HG03280 (cell line): ENCODE data around the gene PLEKHG4B.

ENCODE experiments used
- ATAC-seq: cut with Tn5 transposase; IDR thresholded peaks from one replicate; pipeline ENCODE4 v1.9.1; 2021; ENCODE audit warnings: mild to moderate bottlenecking, moderate library complexity; ENCODE audit not compliant: unreplicated experiment

PLEKHG4B gene

GRCh38 chr5:167982-168660, 76.2 kb downstream of the PLEKHG4B start:
- no peak for ATAC-seq

- no peak for ATAC-seq
Observed at GRCh38 chr5:169071-169727, 77.2 kb downstream of the PLEKHG4B start.

GRCh38 chr5:169728-170094, 77.7 kb downstream of the PLEKHG4B start:
- no peak for ATAC-seq

DNA sequence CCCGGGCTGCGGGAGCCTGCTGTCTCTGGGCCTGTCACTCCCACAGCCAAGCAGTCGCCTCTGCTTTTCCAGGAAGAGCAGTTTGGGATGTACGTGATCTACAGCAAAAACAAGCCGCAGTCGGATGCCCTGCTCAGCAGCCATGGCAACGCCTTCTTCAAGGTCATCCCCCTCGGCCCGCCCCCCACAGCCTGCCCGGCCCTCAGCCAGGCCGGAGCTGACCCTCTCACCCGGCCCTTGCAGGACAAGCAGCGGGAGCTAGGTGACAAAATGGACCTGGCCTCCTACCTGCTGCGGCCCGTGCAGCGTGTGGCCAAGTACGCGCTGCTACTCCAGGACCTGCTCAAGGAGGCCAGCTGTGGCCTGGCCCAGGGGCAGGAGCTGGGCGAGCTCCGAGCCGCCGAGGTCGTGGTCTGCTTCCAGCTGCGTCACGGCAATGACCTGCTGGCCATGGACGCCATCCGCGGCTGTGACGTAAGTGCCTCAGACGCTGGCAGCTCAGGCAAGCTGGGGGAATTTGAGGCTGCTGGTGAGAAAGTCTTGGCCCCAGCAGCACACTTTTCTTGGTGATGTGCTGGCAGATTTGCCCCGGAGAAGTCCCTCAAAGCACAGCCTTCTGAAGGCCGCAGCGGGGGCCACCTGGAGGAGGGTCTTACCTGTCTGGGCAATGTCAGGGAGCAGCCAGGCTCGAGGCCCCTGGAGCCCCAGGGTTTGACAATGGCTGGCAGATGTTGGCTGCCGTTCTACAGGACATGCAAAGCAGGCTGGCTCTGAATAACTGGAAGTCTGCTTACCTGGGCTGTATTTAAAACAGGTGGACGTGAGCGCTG, 79.2 kb downstream of the PLEKHG4B start:
- ATAC-seq, result no peak

- ATAC-seq, result no peak
Observed at GRCh38 chr5:171801-172331, 79.9 kb downstream of the PLEKHG4B start.

DNA sequence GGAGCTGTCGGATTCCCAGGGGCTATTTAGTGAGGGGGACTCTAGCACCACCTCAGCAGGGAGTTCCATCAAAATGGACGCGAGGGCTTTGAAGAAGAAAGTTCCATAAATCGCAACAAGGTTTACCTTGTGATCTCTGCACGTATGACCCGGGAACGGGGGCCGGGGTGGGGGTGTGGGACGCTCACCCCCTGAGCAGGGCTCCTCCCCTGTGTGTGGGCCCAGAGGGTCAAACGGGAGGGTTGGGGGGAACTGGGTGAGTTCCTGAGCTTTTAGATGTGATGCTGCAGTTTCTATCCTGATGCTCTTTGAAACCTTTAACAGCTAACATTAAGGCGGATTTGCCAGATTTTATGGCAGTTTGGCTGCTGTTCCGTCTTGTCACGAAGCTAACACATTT, 80.5 kb downstream of the PLEKHG4B start:
- ATAC-seq, result no peak

DNA sequence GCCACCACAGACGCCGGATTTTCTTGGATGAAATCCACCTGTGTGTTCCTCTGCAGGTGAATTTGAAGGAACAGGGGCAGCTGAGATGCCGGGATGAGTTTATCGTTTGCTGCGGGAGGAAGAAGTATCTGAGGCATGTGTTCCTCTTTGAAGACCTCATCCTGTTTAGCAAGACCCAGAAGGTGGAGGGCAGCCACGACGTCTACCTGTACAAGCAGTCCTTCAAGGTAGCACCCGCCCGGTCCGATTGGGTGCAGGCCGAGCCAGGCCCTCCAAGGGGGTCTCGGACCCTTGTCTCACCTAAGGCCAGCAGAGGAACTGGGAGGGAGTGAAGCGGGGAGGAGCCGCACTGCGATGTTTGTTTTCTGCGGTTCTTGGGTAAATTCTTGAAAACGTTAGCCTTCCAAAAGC, 80.9 kb downstream of the PLEKHG4B start:
- ATAC-seq, result no peak

- ATAC-seq, result no peak
Observed at GRCh38 chr5:173392-174290, 81.7 kb downstream of the PLEKHG4B start.

- no peak for ATAC-seq
Observed at GRCh38 chr5:174291-174600, 82.3 kb downstream of the PLEKHG4B start.

DNA sequence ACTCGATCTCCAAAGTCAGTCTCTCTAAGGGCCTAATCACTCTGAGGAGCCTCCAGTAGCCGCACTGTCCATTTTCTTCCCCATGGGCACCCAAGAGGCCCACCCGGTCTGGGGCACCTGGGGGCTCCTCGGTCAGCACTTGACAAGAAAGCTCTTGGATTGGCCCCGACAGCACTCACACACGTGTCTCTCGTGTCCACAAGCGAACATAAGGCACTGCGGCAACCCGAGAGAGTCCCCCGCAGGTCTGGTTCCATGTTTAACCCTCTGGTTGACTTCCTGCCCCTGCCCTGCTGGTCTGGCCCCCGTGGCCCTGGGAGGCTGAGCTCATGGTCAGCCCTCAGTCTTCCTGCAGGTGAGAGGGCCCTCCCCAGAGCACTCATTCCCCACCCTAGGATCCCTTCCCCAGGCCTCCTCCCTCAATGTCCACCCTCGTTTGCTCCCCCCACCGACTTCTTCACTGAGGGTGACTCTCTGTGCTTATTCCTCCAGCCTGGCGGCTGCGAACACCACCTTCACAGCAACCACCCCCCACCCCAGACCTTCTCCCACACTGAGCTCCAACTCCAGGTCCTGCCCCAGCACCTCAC, 83.0 kb downstream of the PLEKHG4B start:
- no peak for ATAC-seq

GRCh38 chr5:176296-176823, 84.4 kb downstream of the PLEKHG4B start:
- ATAC-seq, result no peak

GRCh38 chr5:178110-178509, 86.1 kb downstream of the PLEKHG4B start:
- no peak for ATAC-seq

- ATAC-seq, result no peak
Observed at GRCh38 chr5:179401-179800, 87.4 kb downstream of the PLEKHG4B start.

- no peak for ATAC-seq
Observed at GRCh38 chr5:180286-180918, 88.4 kb downstream of the PLEKHG4B start.

- ATAC-seq, result no peak
Observed at GRCh38 chr5:181160-181559, 89.2 kb downstream of the PLEKHG4B start.

DNA sequence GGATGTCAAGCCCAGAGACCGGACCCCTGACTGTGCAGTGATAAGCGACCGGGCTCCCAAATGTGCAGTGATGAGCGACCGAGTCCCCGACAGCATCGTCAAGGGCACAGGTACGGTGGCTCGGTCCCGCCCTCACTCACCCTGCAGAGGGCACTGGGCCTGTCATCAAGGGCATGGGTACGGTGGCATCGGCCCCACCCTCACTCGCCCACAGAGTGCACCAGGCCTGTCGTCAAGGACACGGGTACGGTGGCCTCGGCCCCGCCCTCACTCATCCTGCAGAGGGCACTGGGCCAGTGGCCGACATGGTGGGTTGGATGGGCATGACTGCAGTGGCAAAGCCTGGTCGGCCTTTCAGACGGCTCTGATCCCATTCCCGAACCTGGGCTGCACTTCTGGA, 89.6 kb downstream of the PLEKHG4B start:
- no peak for ATAC-seq

DNA sequence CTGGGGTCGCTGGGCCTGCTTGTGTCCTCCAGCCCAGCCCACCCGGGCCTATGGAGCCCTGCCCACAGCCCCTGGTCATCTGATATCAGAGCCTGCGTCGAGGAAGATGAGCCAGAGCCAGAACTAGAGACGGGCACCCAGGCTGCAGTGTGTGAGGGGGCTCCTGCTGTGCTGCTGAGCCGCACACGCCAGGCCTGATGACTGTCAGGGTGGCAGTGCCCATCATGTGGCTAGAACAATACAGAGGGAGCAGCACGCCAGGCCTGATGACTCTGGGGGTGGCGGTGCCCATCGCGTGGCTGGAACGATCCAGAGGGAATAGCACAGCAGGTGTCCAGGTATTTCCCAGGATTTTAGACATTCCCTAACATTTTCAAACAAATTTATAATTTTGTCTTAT, 90.2 kb downstream of the PLEKHG4B start:
- no peak for ATAC-seq

DNA sequence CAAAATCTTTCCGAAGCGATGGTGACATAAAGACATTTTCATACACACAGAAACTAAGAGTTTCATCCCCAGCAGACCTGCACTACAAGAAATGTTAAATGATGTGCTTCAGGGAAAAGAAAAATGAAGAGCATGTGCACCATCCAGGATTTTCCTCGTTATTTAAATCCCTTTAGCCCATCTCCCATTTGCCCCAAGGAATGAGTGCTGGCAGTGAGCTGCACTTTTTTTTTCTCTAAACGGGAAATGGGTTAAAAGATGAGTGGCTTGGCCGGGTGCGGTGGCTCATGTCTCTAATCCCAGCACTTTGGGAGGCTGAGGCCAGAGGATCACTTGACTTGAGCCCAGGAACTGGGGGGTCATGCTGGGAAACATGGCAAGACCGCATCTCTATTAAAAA, 92.5 kb downstream of the PLEKHG4B start:
- ATAC-seq, result no peak

- no peak for ATAC-seq
Observed at GRCh38 chr5:185095-186070, 93.4 kb downstream of the PLEKHG4B start.
